ENCODE measurements around the gene OR4N2. TPM values are rescaled to one million over a fixed set of nuclear protein-coding genes. Genes with fewer than 3 reads are reported as not detected.
"Not testable (repeated sequence)": the region's sequence is repeated elsewhere in the genome, so short reads cannot be mapped to it uniquely, and the experiment has no call there.

OR4N2 gene
- total and polyA plus RNA-seq, 10 of the 15 experiments (the other 5 are each of a cell fraction or from before 2014, with no cell fraction given), result not detected

- TF ChIP-seq ZBTB40 (IDR thresholded peaks at IDR 0.05; ENCODE audit: borderline replicate concordance), result no peak
- TF ChIP-seq MEF2A (IDR thresholded peaks at IDR 0.05; ENCODE audit: insufficient read depth, low read depth, low read length), result no peak
- no peak for TF ChIP-seq MEF2B (IDR thresholded peaks at IDR 0.05; ENCODE audit: partially characterized antibody, poor library complexity, severe bottlenecking)
- TF ChIP-seq TCF12 (IDR thresholded peaks at IDR 0.05; ENCODE audit: low read depth, low read length), result no peak
These were observed 49.4 kb upstream of the OR4N2 start (continued) for GRCh38 chr14:19754172-19754571.

- DNase-seq (ENCODE audit: low read depth, low spot score); BruUV-seq (replicated peaks); FAIRE-seq; H3K4me1 ChIP-seq (ENCODE audit: control insufficient read depth, insufficient read depth, low read length); RAD21 ChIA-PET (ENCODE audit: unreplicated experiment); H3K79me2 ChIP-seq (ENCODE audit: control insufficient read depth, insufficient read depth, low read length); SMC1A ChIA-PET (ENCODE audit: uncharacterized antibody, unreplicated experiment); H3K36me3 ChIP-seq (ENCODE audit: control insufficient read depth in 2 of 2, insufficient read depth in 2 of 2, low read length in 1 of 2); intact Hi-C loops (cut with micrococcal nuclease; ENCODE audit: unreplicated experiment); H4K20me1 ChIP-seq (ENCODE audit: control insufficient read depth, insufficient read depth); in situ Hi-C loops (cut with MboI); H3K9me3 ChIP-seq (replicated peaks; ENCODE audit: control insufficient read depth, insufficient read depth, low read length); ATAC-seq; H3K27me3 ChIP-seq (replicated peaks in 1 of 2; ENCODE audit: control insufficient read depth in 2 of 2, insufficient read depth in 2 of 2, low read length in 1 of 2); H3K4me3 ChIP-seq; H3K27ac ChIP-seq (ENCODE audit: control insufficient read depth, insufficient read depth); H2AFZ ChIP-seq (ENCODE audit: control insufficient read depth, low read depth, low read length); POLR2A ChIA-PET; H3K4me2 ChIP-seq (ENCODE audit: control insufficient read depth, insufficient read depth); H3K9ac ChIP-seq (ENCODE audit: control insufficient read depth, insufficient read depth, low read length): not testable (repeated sequence)
- WGBS (ENCODE audit: insufficient coverage, insufficient replicate concordance, low lambda C conversion rate, missing lambda C conversion rate), result 8% methylated on average over 3 of the region's 3 CpGs
- CTCF ChIA-PET, result interaction anchor here (0.6 kb wide), 2 partner anchors 189 to 428 kb away, joined by 3 to 5 read pairs; no protein-coding TSS in a partner anchor
These were observed 32.1 kb upstream of the OR4N2 start for GRCh38 chr14:19771491-19771890.
